GM18867 (cell line): ENCODE measurements around the gene DNASE2.
A peak's percentile ranks its signal among the peaks of the same experiment; 100 is the strongest.
"Not testable (repeated sequence)": the region's sequence is repeated elsewhere in the genome, so short reads cannot be mapped to it uniquely, and the experiment has no call there.

Experiments used
- ATAC-seq: cut with Tn5 transposase; IDR thresholded peaks from one replicate; pipeline ENCODE4 v1.9.1; 2021; ENCODE audit warnings: mild to moderate bottlenecking, moderate library complexity; ENCODE audit not compliant: unreplicated experiment

DNASE2 gene

GRCh38 chr19:12881172-12881808 is at the start of gene DNASE2:
Gene DNASE2 (minus strand): TSS chr19:12881449. CDS start chr19:12881375, 74 bp downstream.
- ATAC-seq = peak; percentile 85

GRCh38 chr19:12930002-12930645 is 48.9 kb upstream of the DNASE2 start:
- no peak for ATAC-seq

- no peak for ATAC-seq
These were observed 43.5 kb upstream of the DNASE2 start for GRCh38 chr19:12924621-12925310.

- no peak for ATAC-seq
These were observed 41.7 kb upstream of the DNASE2 start for GRCh38 chr19:12922959-12923358.

GRCh38 chr19:12921047-12921446 is 39.8 kb upstream of the DNASE2 start:
- ATAC-seq = no peak

GRCh38 chr19:12918253-12918652 is 37.0 kb upstream of the DNASE2 start:
- ATAC-seq = no peak

- ATAC-seq = not testable (repeated sequence)
These were observed 34.6 kb upstream of the DNASE2 start for GRCh38 chr19:12915860-12916259.

GRCh38 chr19:12913851-12914690 is 32.8 kb upstream of the DNASE2 start:
- ATAC-seq = no peak

- ATAC-seq = no peak
These were observed 31.8 kb upstream of the DNASE2 start for GRCh38 chr19:12913011-12913561.

GRCh38 chr19:12912571-12912970 is 31.3 kb upstream of the DNASE2 start:
- ATAC-seq = no peak

- ATAC-seq = no peak
These were observed 25.9 kb upstream of the DNASE2 start for GRCh38 chr19:12907166-12907565.

- peak; percentile 80 for ATAC-seq
These were observed 18.8 kb upstream of the DNASE2 start for GRCh38 chr19:12899891-12900518.

- ATAC-seq = no peak
These were observed 15.2 kb upstream of the DNASE2 start for GRCh38 chr19:12896460-12896859.

GRCh38 chr19:12893582-12893981 is 12.3 kb upstream of the DNASE2 start:
- ATAC-seq = no peak

GRCh38 chr19:12891553-12892021 is 10.3 kb upstream of the DNASE2 start:
- no peak for ATAC-seq

- peak; percentile 86 for ATAC-seq
These were observed 9.7 kb upstream of the DNASE2 start, which contains the start of gene GCDH for GRCh38 chr19:12890787-12891552. Gene GCDH (plus strand): TSS chr19:12891160. CDS start chr19:12891305, 145 bp downstream.

- not testable (repeated sequence) for ATAC-seq
These were observed 9.1 kb upstream of the DNASE2 start for GRCh38 chr19:12890299-12890786.

GRCh38 chr19:12888006-12888603 is 6.9 kb upstream of the DNASE2 start:
- no peak for ATAC-seq
